ENCODE data around the gene TNFSF12. TPM values are rescaled to one million over a fixed set of nuclear protein-coding genes. Genes with fewer than 3 reads are reported as not detected.

TNFSF12 gene
- total and polyA plus RNA-seq, 9 of the 15 experiments (the other 6 are each of a cell fraction or from before 2014, with no cell fraction given), result 0.03 to 0.95 (median 0.19) TPM; not detected in 3

GRCh38 chr17:7561589-7562207 is 12.8 kb downstream of the TNFSF12 start, which contains the start of gene SENP3 (continued):
- TF ChIP-seq SIN3B (IDR thresholded peaks at IDR 0.05; ENCODE audit: low read depth), result peak; percentile 75
- TF ChIP-seq ARID4B (CRISPR knock-in tag; IDR thresholded peaks at IDR 0.05), result peak; percentile 66
- no peak for TF ChIP-seq E4F1 (CRISPR knock-in tag; IDR thresholded peaks at IDR 0.05; ENCODE audit: borderline replicate concordance)
- TF ChIP-seq CBFB (CRISPR knock-in tag; IDR thresholded peaks at IDR 0.05), result no peak
- TF ChIP-seq GABPA (tag; conservative IDR thresholded peaks at IDR 0.05; ENCODE audit: low read depth), result peak; percentile 71
- TF ChIP-seq RBM17 (IDR thresholded peaks at IDR 0.05; ENCODE audit: borderline replicate concordance, low read depth, low read length), result no peak
- TF ChIP-seq CREB1 (IDR thresholded peaks at IDR 0.05), result peak; percentile 91
- peak; percentile 94 for TF ChIP-seq CREB1 (CRISPR knock-in tag; IDR thresholded peaks at IDR 0.05)
- TF ChIP-seq GATA2 (CRISPR knock-in tag; IDR thresholded peaks at IDR 0.05), result no peak
- TF ChIP-seq NFE2 (IDR thresholded peaks at IDR 0.05; ENCODE audit: low read depth), result no peak
- peak; percentile 33 to 59; a peak in 3 of 4 replicates for TF ChIP-seq MAZ (CRISPR knock-in tag; conservative IDR thresholded peaks at IDR 0.05 in 1 of 2, IDR thresholded peaks at IDR 0.05 in 1 of 2)
- TF ChIP-seq ZNF436 (CRISPR knock-in tag; IDR thresholded peaks at IDR 0.05), result no peak
- no peak for TF ChIP-seq SP2 (IDR thresholded peaks at IDR 0.05; ENCODE audit: extremely low read depth, low read depth, low read length, poor library complexity, severe bottlenecking)
- peak; percentile 86 for TF ChIP-seq RBFOX2 (IDR thresholded peaks at IDR 0.05; ENCODE audit: low read depth, low read length)
- TF ChIP-seq HMGXB4 (CRISPR knock-in tag; IDR thresholded peaks at IDR 0.05), result no peak
- peak; percentile 91 to 92 for TF ChIP-seq NRF1 (conservative IDR thresholded peaks at IDR 0.05 in 1 of 2, IDR thresholded peaks at IDR 0.05 in 1 of 2)
- no peak for TF ChIP-seq MECOM (CRISPR knock-in tag; IDR thresholded peaks at IDR 0.05)
- no peak for TF ChIP-seq DACH1 (IDR thresholded peaks at IDR 0.05; ENCODE audit: partially characterized antibody)
- peak; percentile 68 for TF ChIP-seq ATF1 (CRISPR knock-in tag; IDR thresholded peaks at IDR 0.05)
- peak; percentile 90 for TF ChIP-seq ATF1 (tag; IDR thresholded peaks at IDR 0.05)
- TF ChIP-seq ATF7 (IDR thresholded peaks at IDR 0.05), result 0 out of 2 replicates have a peak, but pooled peaks have one; percentile 13
